ENCODE data around the gene EDARADD.

Gene EDARADD

GRCh38 chr1:236516929-236517704 is 123.0 kb downstream of the EDARADD start:
- peak; percentile 89 for DNase-seq (ENCODE audit: low read depth)

GRCh38 chr1:236518322-236518721 is 124.2 kb downstream of the EDARADD start:
- peak; percentile 60 for DNase-seq (ENCODE audit: low read depth)

- DNase-seq (ENCODE audit: low read depth): no peak
These were observed 126.4 kb downstream of the EDARADD start for GRCh38 chr1:236520445-236521005.

- no peak for DNase-seq (ENCODE audit: low read depth)
These were observed 129.0 kb downstream of the EDARADD start for GRCh38 chr1:236522937-236523703.

- peak; percentile 79 for DNase-seq (ENCODE audit: low read depth)
These were observed 129.6 kb downstream of the EDARADD start, which contains the start of gene LGALS8 for GRCh38 chr1:236523704-236524141. Gene LGALS8, plus strand, starts transcription at chr1:236523982. Its CDS starts 2,089 bp downstream, at chr1:236526071.

- DNase-seq (ENCODE audit: low read depth): peak; percentile 86
These were observed 130.2 kb downstream of the EDARADD start for GRCh38 chr1:236524142-236524894.

- no peak for DNase-seq (ENCODE audit: low read depth)
These were observed 130.8 kb downstream of the EDARADD start for GRCh38 chr1:236524895-236525184.

GRCh38 chr1:236526079-236526478 is 132.0 kb downstream of the EDARADD start:
- DNase-seq (ENCODE audit: low read depth): no peak

GRCh38 chr1:236530286-236530685 is 136.2 kb downstream of the EDARADD start:
- DNase-seq (ENCODE audit: low read depth): no peak

- no peak for DNase-seq (ENCODE audit: low read depth)
These were observed 136.9 kb downstream of the EDARADD start for GRCh38 chr1:236530959-236531358.

GRCh38 chr1:236532850-236533249 is 138.8 kb downstream of the EDARADD start:
- DNase-seq (ENCODE audit: low read depth): no peak

- DNase-seq (ENCODE audit: low read depth): peak; percentile 78
These were observed 140.1 kb downstream of the EDARADD start for GRCh38 chr1:236534151-236534651.

Measured in iris pigment epithelial cell (primary cell).